Activated T-cell treated with anti-CD3 and anti-CD28 coated beads for 24 hours (primary cell): ENCODE results near the gene XRCC5.

Source experiments
- DNase-seq: peaks from one replicate; pipeline ENCODE4 v3.0.0-alpha.2; 2020; ENCODE audit warnings: low read depth

Gene XRCC5

DNA sequence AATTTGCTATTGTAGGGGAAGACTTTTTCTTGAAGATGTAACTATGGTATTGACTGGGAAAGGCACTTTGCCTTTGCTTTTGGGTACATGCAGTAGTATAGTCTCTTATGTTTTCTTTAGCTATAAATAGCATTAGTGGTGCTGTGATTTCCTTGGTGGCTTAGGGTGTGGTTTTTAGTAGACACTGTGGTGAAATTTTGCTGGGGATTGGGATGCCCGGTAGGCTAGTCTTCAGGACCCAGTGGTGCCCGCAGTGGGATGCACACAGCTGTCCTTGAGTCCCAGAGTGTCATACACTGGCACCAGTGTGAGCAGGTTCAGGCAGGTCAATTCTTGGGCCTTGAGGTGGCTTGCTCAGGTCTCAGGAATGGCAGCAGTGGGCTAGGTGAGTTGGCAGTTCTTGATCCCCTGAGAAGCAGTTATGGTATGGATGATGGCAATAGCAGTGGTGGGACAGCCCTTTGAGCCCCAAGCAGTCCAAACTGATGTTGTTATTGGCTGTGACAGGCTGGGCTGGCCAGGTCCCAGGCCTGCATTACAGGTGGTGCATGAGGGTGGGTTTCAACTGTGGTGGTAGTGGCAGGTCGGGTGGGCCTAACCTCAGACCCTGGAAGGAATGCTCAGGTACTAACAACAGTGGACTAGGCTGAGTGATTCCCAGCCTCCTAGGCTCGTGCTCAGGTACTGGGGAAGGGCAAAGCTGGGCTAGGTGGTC lies 124.3 kb downstream of the XRCC5 start:
- no peak for DNase-seq

DNA sequence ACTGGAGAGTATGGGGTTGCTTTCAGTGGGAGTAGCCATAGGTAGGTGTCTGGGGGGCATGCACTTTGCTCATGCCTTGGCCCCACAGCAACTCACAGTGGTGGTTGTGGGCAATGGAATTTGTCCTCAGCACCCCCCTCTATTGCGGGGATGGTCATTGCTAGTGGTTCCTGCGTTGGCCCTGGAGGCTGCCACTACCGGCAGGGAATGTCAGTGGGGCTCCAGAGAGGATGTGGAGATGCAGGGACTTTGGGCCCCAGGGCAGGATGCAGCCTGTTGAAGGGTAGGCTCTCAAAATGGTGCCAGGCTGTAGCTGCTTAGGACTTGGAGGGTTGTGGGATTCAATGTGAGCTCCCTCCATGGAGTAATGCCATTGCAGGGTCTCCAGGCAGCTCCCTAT lies 125.0 kb downstream of the XRCC5 start:
- no peak for DNase-seq

DNA sequence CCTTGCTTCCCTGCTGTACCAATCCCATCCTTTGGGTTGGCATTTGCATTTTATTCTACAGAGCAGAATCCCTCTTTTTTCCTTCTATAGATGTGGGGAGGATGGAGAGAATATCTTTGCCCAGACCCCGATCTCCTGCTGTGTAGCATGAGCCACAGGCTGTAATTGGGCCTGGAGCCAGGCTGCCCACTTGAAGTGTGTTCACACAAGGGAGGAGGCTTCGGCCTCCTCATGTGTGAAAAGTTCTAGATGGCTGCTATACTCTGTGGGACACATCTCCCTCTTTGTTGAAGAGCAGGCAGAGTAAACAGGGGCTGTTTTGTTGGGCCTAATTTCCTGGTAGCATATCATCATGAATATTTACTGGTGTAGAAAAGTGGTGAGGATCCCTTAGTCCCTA lies 126.3 kb downstream of the XRCC5 start:
- no peak for DNase-seq

DNA sequence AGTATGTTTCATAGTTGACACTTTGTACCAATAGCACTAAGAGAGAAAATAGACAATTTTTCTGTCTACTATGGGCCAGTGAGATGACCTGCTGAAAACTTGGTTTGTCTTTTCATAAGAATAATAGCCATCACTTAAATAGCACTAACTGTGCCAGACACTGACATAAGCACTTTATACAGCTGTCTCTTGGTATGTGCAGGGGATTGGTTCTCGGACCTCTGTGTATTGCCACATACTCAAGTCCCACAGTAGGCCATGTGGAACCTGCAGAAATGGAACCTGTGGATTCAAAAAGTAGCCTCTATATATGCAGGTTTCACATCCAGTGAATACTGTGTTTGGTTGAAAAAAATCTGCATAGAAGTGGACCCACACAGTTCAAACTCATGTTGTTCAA lies 126.7 kb downstream of the XRCC5 start:
- no peak for DNase-seq

DNA sequence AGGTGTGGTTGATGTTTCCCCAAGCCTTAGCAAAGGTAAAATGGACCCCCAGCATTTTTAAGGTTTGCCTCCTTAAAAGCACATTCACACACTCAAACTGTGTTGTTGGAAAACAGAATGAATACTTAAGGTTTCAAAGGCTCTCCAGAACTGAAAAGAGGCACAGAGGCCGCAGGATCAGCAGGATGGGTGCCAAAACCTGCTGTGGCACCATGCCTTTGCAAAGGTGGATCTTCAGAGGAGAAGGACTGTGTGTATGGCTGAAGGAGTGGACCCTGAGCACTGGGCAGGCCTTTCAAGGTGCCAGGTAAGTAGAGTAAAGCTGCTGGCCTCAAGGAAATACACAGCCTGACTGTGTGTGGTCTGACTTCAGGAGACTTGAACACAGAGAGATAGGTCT lies 127.3 kb downstream of the XRCC5 start:
- DNase-seq, result no peak

DNA sequence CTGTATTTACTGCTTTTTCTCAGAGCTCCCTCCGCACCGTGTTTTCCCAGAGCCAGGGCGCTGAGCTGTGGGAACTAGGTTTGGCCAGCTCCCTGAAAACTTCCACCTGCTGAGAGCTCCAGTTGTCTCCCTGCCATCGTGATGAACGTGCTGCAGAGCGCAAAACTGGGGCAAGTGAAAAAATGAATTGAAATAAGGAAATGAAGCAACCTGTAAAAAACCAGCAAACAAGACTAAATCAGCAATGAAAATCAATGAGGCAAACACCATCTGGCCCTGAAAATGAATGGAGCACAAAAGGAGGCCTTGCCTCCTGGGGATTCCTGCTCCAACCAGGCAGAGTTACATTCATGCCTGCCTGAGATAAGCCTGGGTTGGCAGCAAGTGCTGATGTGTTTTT lies 133.2 kb downstream of the XRCC5 start:
- no peak for DNase-seq

DNA sequence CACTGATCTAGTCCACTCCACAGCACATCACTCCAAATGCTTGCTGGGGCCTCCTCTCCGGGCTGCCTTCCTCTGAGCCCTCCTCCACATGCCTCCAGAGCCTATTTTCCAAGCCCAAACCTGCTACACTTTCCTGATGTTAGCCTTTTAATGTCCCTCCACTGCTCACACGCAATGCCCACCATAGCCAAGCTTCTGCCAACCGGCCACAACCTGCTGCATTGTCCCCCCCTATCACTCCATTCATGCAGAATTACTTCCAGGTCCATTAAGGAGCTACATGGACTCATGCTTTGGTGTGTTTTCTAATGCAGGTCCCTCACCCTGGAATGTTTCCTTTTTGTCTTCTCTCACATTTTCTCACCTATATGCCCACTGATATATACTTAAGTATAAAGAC lies 133.9 kb downstream of the XRCC5 start:
- no peak for DNase-seq

DNA sequence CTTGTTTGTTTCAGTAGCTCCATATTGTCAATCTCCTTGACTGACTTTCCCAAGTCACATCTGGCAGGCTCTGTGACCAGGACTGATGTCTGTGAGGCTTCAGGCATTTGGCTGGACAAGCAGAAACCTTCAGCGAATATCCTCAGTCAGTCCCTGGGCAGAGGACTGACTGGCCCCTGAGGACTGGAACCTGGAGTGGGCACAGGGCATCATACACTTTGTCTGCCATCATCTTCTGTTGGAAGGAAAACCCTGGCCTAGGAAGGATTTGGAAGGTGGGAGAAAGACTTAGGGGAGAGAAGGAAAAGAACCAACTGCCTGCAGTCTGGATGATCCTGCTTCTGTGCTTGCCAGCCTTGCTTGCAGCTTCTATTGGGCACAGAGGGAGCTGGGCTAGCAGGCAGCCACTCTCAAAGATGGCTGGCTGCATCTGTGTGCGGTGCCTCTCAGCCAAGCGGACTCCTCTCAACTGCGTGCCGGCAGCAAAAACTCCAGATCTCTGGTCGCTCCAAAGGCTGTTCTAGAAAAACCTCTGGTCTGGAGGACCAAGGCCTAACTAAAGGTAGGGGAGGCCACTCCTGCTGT lies 136.3 kb downstream of the XRCC5 start:
- DNase-seq, result no peak

DNA sequence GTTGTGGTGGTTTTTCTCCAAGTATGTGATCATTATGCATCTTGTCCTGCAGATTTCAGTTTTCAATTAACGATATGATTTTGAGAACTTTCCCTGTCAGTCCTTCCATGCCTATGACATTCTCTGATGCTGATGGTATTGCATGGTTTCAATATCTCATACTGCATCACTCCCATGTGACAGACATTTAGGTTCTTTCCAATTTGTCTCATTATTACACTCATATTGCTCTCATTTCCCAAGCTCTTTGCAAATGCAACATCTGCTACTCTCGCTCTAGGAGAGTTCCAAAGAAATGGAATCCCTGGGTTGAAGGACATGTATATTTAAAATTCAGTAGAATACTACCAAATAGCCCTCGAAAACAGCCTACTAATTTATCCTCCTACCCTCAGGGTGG lies 137.6 kb downstream of the XRCC5 start:
- no peak for DNase-seq
